CD4-positive, alpha-beta T cell treated with Interleukin-12 subunit alpha and Interleukin-12 subunit beta, for 1 hour (primary cell): ENCODE data around the gene FBXO24.
"Not testable (repeated sequence)": the region's sequence is repeated elsewhere in the genome, so short reads cannot be mapped to it uniquely, and the experiment has no call there.

Experiments used
- DNase-seq: peaks from one replicate; pipeline ENCODE4 v3.0.0-alpha.2; 2020

FBXO24 gene

GRCh38 chr7:100561491-100562194 lies 24.5 kb upstream of the FBXO24 start:
- DNase-seq = no peak

GRCh38 chr7:100562195-100563099 lies 23.7 kb upstream of the FBXO24 start:
- DNase-seq = no peak

GRCh38 chr7:100563100-100563564 lies 23.0 kb upstream of the FBXO24 start:
- no peak for DNase-seq

- DNase-seq = peak; percentile 85
Measured at GRCh38 chr7:100563809-100564400, 22.2 kb upstream of the FBXO24 start.

- not testable (repeated sequence) for DNase-seq
Measured at GRCh38 chr7:100564405-100564804, 21.7 kb upstream of the FBXO24 start.

- DNase-seq = no peak
Measured at GRCh38 chr7:100565133-100565571, 21.0 kb upstream of the FBXO24 start.

- DNase-seq = no peak
Measured at GRCh38 chr7:100566018-100566531, 20.1 kb upstream of the FBXO24 start.

- no peak for DNase-seq
Measured at GRCh38 chr7:100567031-100567730, 18.9 kb upstream of the FBXO24 start.

- no peak for DNase-seq
Measured at GRCh38 chr7:100567751-100568175, 18.4 kb upstream of the FBXO24 start.

GRCh38 chr7:100568176-100568895 lies 17.8 kb upstream of the FBXO24 start:
- DNase-seq = no peak

- DNase-seq = peak; percentile 57
Measured at GRCh38 chr7:100568896-100569844, 17.0 kb upstream of the FBXO24 start.

- DNase-seq = no peak
Measured at GRCh38 chr7:100570954-100571828, 14.9 kb upstream of the FBXO24 start.

- no peak for DNase-seq
Measured at GRCh38 chr7:100571829-100572116, 14.4 kb upstream of the FBXO24 start.

- DNase-seq = no peak
Measured at GRCh38 chr7:100572281-100572948, 13.7 kb upstream of the FBXO24 start.

- DNase-seq = no peak
Measured at GRCh38 chr7:100572949-100573675, 13.0 kb upstream of the FBXO24 start.

GRCh38 chr7:100573691-100574361 lies 12.3 kb upstream of the FBXO24 start, which contains the start of gene SAP25:
TSS of gene SAP25 (minus strand) at chr7:100573900. CDS start at chr7:100573742, 158 bp downstream.
- no peak for DNase-seq

- DNase-seq = no peak
Measured at GRCh38 chr7:100574362-100575205, 11.5 kb upstream of the FBXO24 start.
